H1 (cell line): ENCODE measurements around the gene RAMACL. TPM values are rescaled to one million over a fixed set of nuclear protein-coding genes. Genes with fewer than 3 reads are reported as not detected.

Experiments
- BCL11A ChIP-seq, 2 experiments: IDR thresholded peaks; one replicate each; pipeline ENCODE4 v1.6.1; 2011; ENCODE audit warnings: low read depth in 2 of 2, low read length in 2 of 2, mild to moderate bottlenecking in 2 of 2
- CBX8 ChIP-seq: fragments of 300-800, 300-1000 bp; sonication (generic); IDR thresholded peaks from 2 replicates; pipeline ENCODE4 v1.7.1; 2016; ENCODE audit warnings: low read depth, low read length, borderline replicate concordance
- EGR1 ChIP-seq: IDR thresholded peaks from 2 replicates; pipeline ENCODE4 v1.6.1; 2011; ENCODE audit warnings: low read depth, low read length, borderline replicate concordance
- EP300 ChIP-seq, 2 experiments: IDR thresholded peaks; 1 replicate in 1 of 2; 2 replicates in 1 of 2; pipeline ENCODE4 v1.6.1; 2011 to 2012; ENCODE audit warnings: low read depth in 2 of 2, low read length in 2 of 2, mild to moderate bottlenecking in 2 of 2, borderline replicate concordance in 1 of 2, inconsistent platforms in 1 of 2, moderate library complexity in 1 of 2
- KDM1A ChIP-seq: fragments of 200-600, 300-600 bp; sonication (generic); IDR thresholded peaks from 2 replicates; pipeline ENCODE4 v1.7.1; 2016; ENCODE audit warnings: mild to moderate bottlenecking, low read length, borderline replicate concordance
- MAFK ChIP-seq: IDR thresholded peaks from 2 replicates; pipeline ENCODE4 v1.6.1; 2012; ENCODE audit warnings: low read depth, mild to moderate bottlenecking, improper control_type of control experiment, low read length
- POU5F1 ChIP-seq: IDR thresholded peaks from 2 replicates; pipeline ENCODE4 v1.6.1; 2011; ENCODE audit warnings: low read depth, mild to moderate bottlenecking, low read length, moderate library complexity
- SIN3A ChIP-seq, 2 experiments: IDR thresholded peaks in 1 of 2; conservative IDR thresholded peaks in 1 of 2; 2 replicates each; pipeline ENCODE4 v1.6.1; 2011 to 2012; ENCODE audit warnings: low read length in 2 of 2, improper control_type of control experiment in 1 of 2, low read depth in 1 of 2, mild to moderate bottlenecking in 1 of 2
- polyA plus RNA-seq, 7 experiments: library from polyadenylated mRNA; depleted of rRNA in 3 of 7; stranded (reverse) in 5 of 7; unstranded in 2 of 7; fragments of >200 nt in 5 of 7; fragments of 200-250 nt in 2 of 7; gene quantifications; 1 replicate in 5 of 7; 2 replicates in 1 of 7; 4 replicates in 1 of 7; pipeline versions ENCODE4 v1.2.1 to v1.2.3, GENCODE V29; 2011 to 2013; ENCODE audit warnings: missing spikeins in 2 of 7, mixed read lengths in 2 of 7
- total RNA-seq: library from RNA; stranded (reverse); fragmentation: NEBNext Ultra II Directional; extraction: Animal tissue kit (Norgen Biotek cat#: 25700); gene quantifications from 2 replicates; pipeline ENCODE4 v1.2.1, GENCODE V29; 2021

RAMACL gene
- total and polyA plus RNA-seq, 2 of the 8 experiments (the other 6 are each of a cell fraction or from before 2014, with no cell fraction given), result 0.23 to 0.97 TPM

- TF ChIP-seq KDM1A (no peak), POU5F1 (no peak), CBX8 (no peak), EP300 (IDR thresholded peaks at IDR 0.05; ENCODE audit: borderline replicate concordance in 1 of 2, low read depth in 2 of 2, low read length in 2 of 2) (0 out of 3 replicates have a peak, but pooled peaks of 1 of the 2 experiments have one; percentile 16), BCL11A (IDR thresholded peaks at IDR 0.05; ENCODE audit: low read depth in 2 of 2, low read length in 2 of 2) (no peak), MAFK (no peak), SIN3A (conservative IDR thresholded peaks at IDR 0.05 in 1 of 2, IDR thresholded peaks at IDR 0.05 in 1 of 2; ENCODE audit: low read depth in 1 of 2, low read length in 2 of 2) (0 out of 4 replicates have a peak, but pooled peaks have one; percentile 29 to 46), EGR1 (no peak)
Observed at GRCh38 chr6:166542580-166542912, 43.9 kb downstream of the RAMACL start (continued).
